ENCODE data around the gene PLBD2. TPM values are rescaled to one million over a fixed set of nuclear protein-coding genes. Genes with fewer than 3 reads are reported as not detected.

PLBD2 gene
- total RNA-seq, 1 experiment from 2014 or later: 28.3 TPM

Other genes starting within 250 kb of the PLBD2 start
- 0.74 and 0.85 TPM in 2 replicates for gene RASAL1, start 222.8 kb upstream of the PLBD2 start, total RNA-seq (2014; rRNA removed; shearing (Covaris generic))
- not detected in 2 replicates for gene CFAP73, start 208.9 kb upstream of the PLBD2 start, total RNA-seq (2014; rRNA removed; shearing (Covaris generic))
- 60.4 and 73.4 TPM in 2 replicates for gene DDX54, start 173.1 kb upstream of the PLBD2 start, total RNA-seq (2014; rRNA removed; shearing (Covaris generic))
- 38.8 and 39.1 TPM in 2 replicates for gene RITA1, start 172.9 kb upstream of the PLBD2 start, total RNA-seq (2014; rRNA removed; shearing (Covaris generic))
- gene TPCN1, start 137.1 kb upstream of the PLBD2 start, total RNA-seq (2014; rRNA removed; shearing (Covaris generic)): 14.3 and 16.3 TPM in 2 replicates
- 3.9 and 5.1 TPM in 2 replicates for gene SLC8B1, start 23.5 kb upstream of the PLBD2 start, total RNA-seq (2014; rRNA removed; shearing (Covaris generic))
- gene SDS, start 45.3 kb downstream of the PLBD2 start, total RNA-seq (2014; rRNA removed; shearing (Covaris generic)): not detected in 2 replicates
- 8.3 and 8.6 TPM in 2 replicates for gene SDSL, start 63.8 kb downstream of the PLBD2 start, total RNA-seq (2014; rRNA removed; shearing (Covaris generic))
- 0.03 TPM in 1 of 2 replicates, not detected in the other for gene LHX5, start 113.3 kb downstream of the PLBD2 start, total RNA-seq (2014; rRNA removed; shearing (Covaris generic))

Data from SK-MEL-5 (cell line).